ENCODE results near the gene SPON1.

SPON1 gene

DNA sequence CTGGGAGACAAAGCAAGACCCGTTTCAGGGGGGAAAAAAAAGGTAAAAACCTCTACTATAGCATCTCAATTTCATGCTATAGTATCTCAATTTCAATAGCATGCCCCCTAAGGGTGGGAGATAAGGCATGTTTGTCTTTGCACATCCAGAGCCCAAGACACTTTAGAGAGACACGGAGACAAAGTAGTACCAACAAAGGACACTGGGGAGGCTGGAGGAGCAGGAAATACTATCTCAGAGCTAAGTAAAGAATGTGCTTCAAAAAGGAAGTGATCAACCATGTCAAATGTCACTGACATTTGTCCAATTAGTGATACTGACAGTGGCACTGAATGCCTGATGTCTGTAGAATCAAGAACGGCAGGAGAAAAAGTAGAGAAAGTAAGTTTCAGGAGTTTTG, 327.9 kb downstream of the SPON1 start:
- Mint-ChIP-seq H3K9me3 (no peaks in the 10 kb centered on the region), H3K27me3 (no peaks in the 10 kb centered on the region), H3K36me3 (ENCODE audit: insufficient read depth) (peaks cover 39% of the 10 kb centered on the region), H3K27ac (ENCODE audit: low read depth) (no peak overlapping the region), H3K4me1 (peaks cover 10% of the 10 kb centered on the region), H3K4me3 (no peak overlapping the region)
- ATAC-seq (replicated peaks; ENCODE audit: extremely low read depth, poor library complexity, severe bottlenecking), result no peak
- DNase-seq (ENCODE audit: low spot score in 2 of 2), result no peak

- H3K27ac Mint-ChIP-seq (ENCODE audit: low read depth), result no peak overlapping the region
- H3K9me3 Mint-ChIP-seq, result no peaks in the 10 kb centered on the region
- H3K4me1 Mint-ChIP-seq, result peaks cover 25% of the 10 kb centered on the region
- peaks cover 4% of the 10 kb centered on the region for H3K36me3 Mint-ChIP-seq (ENCODE audit: insufficient read depth)
- H3K4me3 Mint-ChIP-seq, result no peak overlapping the region
- H3K27me3 Mint-ChIP-seq, result no peaks in the 10 kb centered on the region
- DNase-seq (ENCODE audit: low spot score in 2 of 2), result no peak
- ATAC-seq (replicated peaks; ENCODE audit: extremely low read depth, poor library complexity, severe bottlenecking), result no peak
These were observed 337.4 kb downstream of the SPON1 start for GRCh38 chr11:14299921-14300320.

- peak in 1 of 2 donors; percentile 45 for DNase-seq (ENCODE audit: low spot score in 2 of 2)
- Mint-ChIP-seq H3K4me3 (no peak overlapping the region), H3K9me3 (no peaks in the 10 kb centered on the region), H3K27me3 (no peaks in the 10 kb centered on the region), H3K27ac (ENCODE audit: low read depth) (no peak overlapping the region), H3K36me3 (ENCODE audit: insufficient read depth) (peaks cover 4% of the 10 kb centered on the region), H3K4me1 (peaks cover 25% of the 10 kb centered on the region)
- ATAC-seq (replicated peaks; ENCODE audit: extremely low read depth, poor library complexity, severe bottlenecking), result peak; percentile 88
These were observed 338.3 kb downstream of the SPON1 start for GRCh38 chr11:14300661-14301304.

GRCh38 chr11:14304601-14305000, 342.1 kb downstream of the SPON1 start:
- ATAC-seq (replicated peaks; ENCODE audit: extremely low read depth, poor library complexity, severe bottlenecking), result no peak
- Mint-ChIP-seq H3K27ac (ENCODE audit: low read depth) (no peak overlapping the region), H3K9me3 (no peaks in the 10 kb centered on the region), H3K4me3 (no peak overlapping the region), H3K27me3 (no peaks in the 10 kb centered on the region), H3K4me1 (peaks cover 15% of the 10 kb centered on the region), H3K36me3 (ENCODE audit: insufficient read depth) (peaks cover 4% of the 10 kb centered on the region)
- no peak for DNase-seq (ENCODE audit: low spot score in 2 of 2)

DNA sequence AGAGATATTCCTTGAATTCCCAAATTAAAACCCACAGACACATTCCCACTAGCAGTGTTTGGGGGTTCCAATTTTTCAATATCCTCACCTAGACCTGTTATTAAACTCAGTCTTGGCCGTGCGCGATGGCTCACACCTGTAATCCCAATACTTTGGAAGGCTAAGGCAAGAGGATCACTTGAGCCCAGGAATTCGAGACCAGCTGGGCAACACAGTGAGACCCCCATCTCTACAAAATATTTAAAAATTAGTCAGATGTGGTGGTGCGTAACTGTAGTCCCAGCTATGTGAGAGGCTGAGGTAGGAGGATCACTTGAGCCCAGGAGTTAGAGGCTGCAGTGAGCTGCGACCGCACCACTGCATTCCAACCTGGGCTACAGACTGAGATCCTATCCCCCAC, 343.1 kb downstream of the SPON1 start:
- DNase-seq (ENCODE audit: low spot score in 2 of 2) (no peak), ATAC-seq (replicated peaks; ENCODE audit: extremely low read depth, poor library complexity, severe bottlenecking) (no peak)
- H3K36me3 Mint-ChIP-seq (ENCODE audit: insufficient read depth), result peaks cover 4% of the 10 kb centered on the region
- H3K27me3 Mint-ChIP-seq, result no peaks in the 10 kb centered on the region
- H3K4me1 Mint-ChIP-seq, result peaks cover 15% of the 10 kb centered on the region
- no peak overlapping the region for H3K4me3 Mint-ChIP-seq
- H3K9me3 Mint-ChIP-seq, result no peaks in the 10 kb centered on the region
- H3K27ac Mint-ChIP-seq (ENCODE audit: low read depth), result no peak overlapping the region

DNA sequence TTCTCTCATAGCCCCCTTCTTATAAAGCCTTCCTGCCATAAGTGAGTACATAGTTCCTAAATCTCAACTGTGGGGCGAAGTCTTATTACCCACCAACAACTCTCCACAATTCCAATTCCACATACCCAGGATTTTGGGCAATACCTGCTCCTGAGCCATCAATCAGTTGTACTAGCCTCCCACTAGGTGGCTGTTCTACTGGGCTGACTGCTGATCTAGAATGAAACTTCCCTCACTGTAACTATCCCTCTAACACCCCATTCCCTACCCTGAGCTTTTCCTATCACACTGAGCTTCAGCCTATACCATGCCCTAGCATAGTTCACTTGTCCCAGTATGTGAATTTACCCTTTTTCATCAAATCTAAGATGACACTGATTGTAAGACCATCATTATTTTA, 344.0 kb downstream of the SPON1 start:
- DNase-seq (ENCODE audit: low spot score in 2 of 2), result no peak
- Mint-ChIP-seq H3K4me3 (no peak overlapping the region), H3K4me1 (peaks cover 15% of the 10 kb centered on the region), H3K9me3 (no peaks in the 10 kb centered on the region), H3K36me3 (ENCODE audit: insufficient read depth) (peaks cover 5% of the 10 kb centered on the region), H3K27ac (ENCODE audit: low read depth) (no peak overlapping the region), H3K27me3 (no peaks in the 10 kb centered on the region)
- no peak for ATAC-seq (replicated peaks; ENCODE audit: extremely low read depth, poor library complexity, severe bottlenecking)

GRCh38 chr11:14308114-14308896, 345.8 kb downstream of the SPON1 start:
- Mint-ChIP-seq H3K4me3 (no peak overlapping the region), H3K27me3 (no peaks in the 10 kb centered on the region), H3K9me3 (no peaks in the 10 kb centered on the region), H3K4me1 (peaks cover 24% of the 10 kb centered on the region), H3K27ac (ENCODE audit: low read depth) (no peak overlapping the region), H3K36me3 (ENCODE audit: insufficient read depth) (peaks cover 3% of the 10 kb centered on the region)
- DNase-seq (ENCODE audit: low spot score in 2 of 2), result no peak
- ATAC-seq (replicated peaks; ENCODE audit: extremely low read depth, poor library complexity, severe bottlenecking), result peak; percentile 75

DNA sequence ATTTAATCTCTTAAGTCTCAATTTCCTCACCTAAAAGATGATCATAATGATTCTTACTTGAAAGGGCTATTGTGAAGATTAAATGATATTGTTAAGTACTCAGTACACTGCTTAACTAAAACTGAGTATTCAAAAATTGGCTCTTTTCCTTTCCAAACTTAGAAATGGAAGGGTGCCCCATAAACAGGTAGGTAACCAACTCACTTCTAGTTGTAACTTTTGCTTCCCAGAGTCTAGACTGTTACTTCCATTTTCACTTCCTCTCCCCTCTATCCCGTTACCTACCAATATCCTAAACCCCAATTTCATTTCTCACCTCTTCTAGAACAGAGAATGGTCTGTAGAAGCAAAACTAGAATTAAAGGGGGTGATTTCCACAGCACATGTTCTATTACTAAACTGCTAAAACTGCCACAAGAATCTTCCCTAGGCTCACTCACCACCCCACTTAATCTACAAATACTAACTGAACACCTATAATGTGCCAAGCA, 346.4 kb downstream of the SPON1 start:
- Mint-ChIP-seq H3K36me3 (ENCODE audit: insufficient read depth) (peaks cover 2% of the 10 kb centered on the region), H3K4me3 (no peak overlapping the region), H3K27ac (ENCODE audit: low read depth) (no peak overlapping the region), H3K27me3 (no peaks in the 10 kb centered on the region), H3K4me1 (peaks cover 23% of the 10 kb centered on the region), H3K9me3 (no peaks in the 10 kb centered on the region)
- no peak for DNase-seq (ENCODE audit: low spot score in 2 of 2)
- peak; percentile 30 for ATAC-seq (replicated peaks; ENCODE audit: extremely low read depth, poor library complexity, severe bottlenecking)

GRCh38 chr11:14309425-14310192, 347.1 kb downstream of the SPON1 start:
- Mint-ChIP-seq H3K9me3 (no peaks in the 10 kb centered on the region), H3K4me1 (peaks cover 24% of the 10 kb centered on the region), H3K27ac (ENCODE audit: low read depth) (no peak overlapping the region), H3K36me3 (ENCODE audit: insufficient read depth) (peaks cover 2% of the 10 kb centered on the region), H3K4me3 (no peak overlapping the region), H3K27me3 (no peaks in the 10 kb centered on the region)
- ATAC-seq (replicated peaks; ENCODE audit: extremely low read depth, poor library complexity, severe bottlenecking), result no peak
- no peak for DNase-seq (ENCODE audit: low spot score in 2 of 2)

- peaks cover 32% of the 10 kb centered on the region for H3K4me1 Mint-ChIP-seq
- H3K27me3 Mint-ChIP-seq, result no peaks in the 10 kb centered on the region
- ATAC-seq (replicated peaks; ENCODE audit: extremely low read depth, poor library complexity, severe bottlenecking) (no peak), DNase-seq (ENCODE audit: low spot score in 2 of 2) (no peak)
- no peak overlapping the region for H3K4me3 Mint-ChIP-seq
- peaks cover 4% of the 10 kb centered on the region for H3K36me3 Mint-ChIP-seq (ENCODE audit: insufficient read depth)
- no peak overlapping the region for H3K27ac Mint-ChIP-seq (ENCODE audit: low read depth)
- no peaks in the 10 kb centered on the region for H3K9me3 Mint-ChIP-seq
These were observed 348.2 kb downstream of the SPON1 start for GRCh38 chr11:14310679-14311078.

DNA sequence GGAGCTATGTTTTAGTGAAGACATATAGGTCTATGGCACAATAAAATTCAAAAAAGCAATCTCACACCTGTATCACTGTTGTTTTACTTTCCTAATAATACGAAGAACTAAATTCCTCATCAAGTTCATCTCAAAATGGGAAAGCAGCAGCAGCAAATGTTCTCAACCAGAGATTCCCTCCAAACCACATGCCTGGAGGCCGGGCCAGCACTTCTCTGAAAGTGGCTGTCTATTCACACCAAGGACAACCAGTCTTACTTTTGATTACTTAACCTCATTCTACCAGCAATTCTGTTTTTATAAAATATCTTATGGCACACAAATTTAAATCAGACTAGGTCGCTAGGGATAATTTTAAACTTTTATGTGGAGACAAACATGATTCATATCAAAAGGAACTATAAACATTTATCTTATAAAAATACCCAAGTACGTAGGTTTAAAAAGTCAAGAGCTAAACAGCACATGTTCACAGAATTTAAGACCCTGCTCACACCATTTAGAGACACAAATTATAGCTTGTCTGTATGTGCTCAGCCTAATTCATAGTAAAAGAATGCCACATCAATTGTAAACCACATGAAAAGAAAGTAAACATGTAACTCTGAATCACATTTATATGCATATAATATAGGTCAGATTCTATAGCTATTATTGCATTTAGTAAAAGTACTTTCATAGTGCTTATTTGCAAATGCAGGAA, 350.4 kb downstream of the SPON1 start:
- Mint-ChIP-seq H3K9me3 (no peaks in the 10 kb centered on the region), H3K4me1 (peaks cover 35% of the 10 kb centered on the region), H3K27ac (ENCODE audit: low read depth) (peak overlapping the region; percentile 20), H3K27me3 (no peaks in the 10 kb centered on the region), H3K4me3 (no peak overlapping the region), H3K36me3 (ENCODE audit: insufficient read depth) (peaks cover 4% of the 10 kb centered on the region)
- ATAC-seq (replicated peaks; ENCODE audit: extremely low read depth, poor library complexity, severe bottlenecking) (peak; percentile 44), DNase-seq (ENCODE audit: low spot score in 2 of 2) (no peak)

- Mint-ChIP-seq H3K4me3 (no peak overlapping the region), H3K36me3 (ENCODE audit: insufficient read depth) (peaks cover 4% of the 10 kb centered on the region), H3K9me3 (no peaks in the 10 kb centered on the region), H3K4me1 (peaks cover 48% of the 10 kb centered on the region), H3K27ac (ENCODE audit: low read depth) (no peak overlapping the region), H3K27me3 (no peaks in the 10 kb centered on the region)
- DNase-seq (ENCODE audit: low spot score in 2 of 2) (no peak), ATAC-seq (replicated peaks; ENCODE audit: extremely low read depth, poor library complexity, severe bottlenecking) (no peak)
These were observed 351.6 kb downstream of the SPON1 start for GRCh38 chr11:14314127-14314526.
